ENCODE measurements around the gene KLB. TPM values are rescaled to one million over a fixed set of nuclear protein-coding genes. Genes with fewer than 3 reads are reported as not detected.

Gene KLB
- not detected for polyA plus RNA-seq (2012; ENCODE audit: insufficient read length, low read depth)

DNA sequence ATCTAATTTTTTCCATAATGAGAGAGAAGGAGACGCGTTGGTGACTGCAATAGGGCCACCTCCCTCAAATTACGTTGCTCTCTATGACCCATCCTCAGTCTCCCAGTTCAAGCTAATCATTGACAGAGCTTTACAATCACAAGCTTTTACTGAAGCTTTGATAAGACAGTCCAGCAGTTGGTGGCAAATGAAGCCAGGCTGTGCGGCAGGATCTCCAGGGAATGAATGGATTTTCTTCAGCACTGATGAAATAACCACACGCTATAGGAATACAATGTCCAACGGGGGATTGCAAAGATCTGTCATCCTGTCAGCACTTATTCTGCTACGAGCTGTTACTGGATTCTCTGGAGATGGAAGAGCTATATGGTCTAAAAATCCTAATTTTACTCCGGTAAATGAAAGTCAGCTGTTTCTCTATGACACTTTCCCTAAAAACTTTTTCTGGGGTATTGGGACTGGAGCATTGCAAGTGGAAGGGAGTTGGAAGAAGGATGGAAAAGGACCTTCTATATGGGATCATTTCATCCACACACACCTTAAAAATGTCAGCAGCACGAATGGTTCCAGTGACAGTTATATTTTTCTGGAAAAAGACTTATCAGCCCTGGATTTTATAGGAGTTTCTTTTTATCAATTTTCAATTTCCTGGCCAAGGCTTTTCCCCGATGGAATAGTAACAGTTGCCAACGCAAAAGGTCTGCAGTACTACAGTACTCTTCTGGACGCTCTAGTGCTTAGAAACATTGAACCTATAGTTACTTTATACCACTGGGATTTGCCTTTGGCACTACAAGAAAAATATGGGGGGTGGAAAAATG, at the start of gene KLB:
Gene KLB (plus strand): TSS at position 168 of the 821 bp plus-strand sequence. CDS start 20 bp downstream, at position 188.
- TF ChIP-seq SIN3A (IDR thresholded peaks at IDR 0.05; ENCODE audit: borderline replicate concordance, insufficient read depth, low read length) (no peak), FOXP2 (optimal IDR thresholded peaks at IDR 0.05; ENCODE audit: borderline replicate concordance, extremely low read depth, extremely low read length, insufficient read depth) (no peak), TAF1 (IDR thresholded peaks at IDR 0.05; ENCODE audit: borderline replicate concordance, insufficient read depth, low read length) (no peak), POLR2AphosphoS5 (IDR thresholded peaks at IDR 0.05; ENCODE audit: low read depth, low read length) (no peak)
- TF ChIP-seq, protein P1, sequence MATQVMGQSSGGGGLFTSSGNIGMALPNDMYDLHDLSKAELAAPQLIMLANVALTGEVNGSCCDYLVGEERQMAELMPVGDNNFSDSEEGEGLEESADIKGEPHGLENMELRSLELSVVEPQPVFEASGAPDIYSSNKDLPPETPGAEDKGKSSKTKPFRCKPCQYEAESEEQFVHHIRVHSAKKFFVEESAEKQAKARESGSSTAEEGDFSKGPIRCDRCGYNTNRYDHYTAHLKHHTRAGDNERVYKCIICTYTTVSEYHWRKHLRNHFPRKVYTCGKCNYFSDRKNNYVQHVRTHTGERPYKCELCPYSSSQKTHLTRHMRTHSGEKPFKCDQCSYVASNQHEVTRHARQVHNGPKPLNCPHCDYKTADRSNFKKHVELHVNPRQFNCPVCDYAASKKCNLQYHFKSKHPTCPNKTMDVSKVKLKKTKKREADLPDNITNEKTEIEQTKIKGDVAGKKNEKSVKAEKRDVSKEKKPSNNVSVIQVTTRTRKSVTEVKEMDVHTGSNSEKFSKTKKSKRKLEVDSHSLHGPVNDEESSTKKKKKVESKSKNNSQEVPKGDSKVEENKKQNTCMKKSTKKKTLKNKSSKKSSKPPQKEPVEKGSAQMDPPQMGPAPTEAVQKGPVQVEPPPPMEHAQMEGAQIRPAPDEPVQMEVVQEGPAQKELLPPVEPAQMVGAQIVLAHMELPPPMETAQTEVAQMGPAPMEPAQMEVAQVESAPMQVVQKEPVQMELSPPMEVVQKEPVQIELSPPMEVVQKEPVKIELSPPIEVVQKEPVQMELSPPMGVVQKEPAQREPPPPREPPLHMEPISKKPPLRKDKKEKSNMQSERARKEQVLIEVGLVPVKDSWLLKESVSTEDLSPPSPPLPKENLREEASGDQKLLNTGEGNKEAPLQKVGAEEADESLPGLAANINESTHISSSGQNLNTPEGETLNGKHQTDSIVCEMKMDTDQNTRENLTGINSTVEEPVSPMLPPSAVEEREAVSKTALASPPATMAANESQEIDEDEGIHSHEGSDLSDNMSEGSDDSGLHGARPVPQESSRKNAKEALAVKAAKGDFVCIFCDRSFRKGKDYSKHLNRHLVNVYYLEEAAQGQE (IDR thresholded peaks at IDR 0.05; ENCODE audit: insufficient read depth in 1 of 2, low read depth in 2 of 2, low read length in 2 of 2): no peak

DNA sequence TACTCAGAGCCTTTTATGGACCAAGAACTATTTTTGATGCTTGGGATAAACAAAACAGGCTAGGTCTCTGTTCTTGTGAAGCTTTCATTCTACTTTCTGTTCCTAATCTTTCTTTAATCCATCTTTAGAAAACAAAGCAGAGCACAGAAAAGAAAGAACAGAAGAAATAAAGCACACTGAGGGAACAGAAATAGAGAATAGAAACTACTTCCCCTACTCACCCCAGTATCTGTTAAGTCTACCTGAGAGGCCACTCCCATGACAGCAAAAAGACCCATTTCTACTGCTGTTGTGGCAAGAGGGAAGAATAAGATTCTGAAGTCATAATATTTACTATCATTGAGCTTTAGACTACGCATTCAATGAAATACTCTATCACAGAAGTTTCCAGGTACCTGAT, 49.7 kb upstream of the KLB start:
- TF ChIP-seq TAF1 (IDR thresholded peaks at IDR 0.05; ENCODE audit: borderline replicate concordance, insufficient read depth, low read length) (no peak), SIN3A (IDR thresholded peaks at IDR 0.05; ENCODE audit: borderline replicate concordance, insufficient read depth, low read length) (no peak), POLR2AphosphoS5 (IDR thresholded peaks at IDR 0.05; ENCODE audit: low read depth, low read length) (no peak), FOXP2 (optimal IDR thresholded peaks at IDR 0.05; ENCODE audit: borderline replicate concordance, extremely low read depth, extremely low read length, insufficient read depth) (no peak)
- TF ChIP-seq, protein P1 (IDR thresholded peaks at IDR 0.05; ENCODE audit: insufficient read depth in 1 of 2, low read depth in 2 of 2, low read length in 2 of 2): no peak

DNA sequence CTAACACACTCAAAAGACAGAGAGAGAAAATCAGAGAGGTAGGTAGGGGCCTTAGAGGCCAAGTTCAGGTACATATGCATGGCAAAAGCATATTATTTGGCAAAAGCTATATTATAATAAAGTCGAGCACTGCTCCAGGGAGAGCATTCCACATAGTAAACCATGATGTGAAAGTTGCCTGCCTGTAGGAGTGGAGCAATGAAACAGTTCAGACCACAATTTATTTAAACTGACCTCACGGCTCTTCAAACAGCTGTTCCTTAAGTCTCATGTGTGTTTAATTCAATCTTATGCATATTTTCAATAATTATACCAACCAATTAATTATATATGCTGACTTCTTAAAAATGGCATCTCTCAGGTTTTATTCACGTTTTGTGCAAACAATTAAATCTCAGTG, 43.9 kb upstream of the KLB start:
- TF ChIP-seq, protein P1 (IDR thresholded peaks at IDR 0.05; ENCODE audit: insufficient read depth in 1 of 2, low read depth in 2 of 2, low read length in 2 of 2): no peak
- no peak for TF ChIP-seq SIN3A (IDR thresholded peaks at IDR 0.05; ENCODE audit: borderline replicate concordance, insufficient read depth, low read length)
- TF ChIP-seq TAF1 (IDR thresholded peaks at IDR 0.05; ENCODE audit: borderline replicate concordance, insufficient read depth, low read length): no peak
- no peak for TF ChIP-seq FOXP2 (optimal IDR thresholded peaks at IDR 0.05; ENCODE audit: borderline replicate concordance, extremely low read depth, extremely low read length, insufficient read depth)
- TF ChIP-seq POLR2AphosphoS5 (IDR thresholded peaks at IDR 0.05; ENCODE audit: low read depth, low read length): no peak

DNA sequence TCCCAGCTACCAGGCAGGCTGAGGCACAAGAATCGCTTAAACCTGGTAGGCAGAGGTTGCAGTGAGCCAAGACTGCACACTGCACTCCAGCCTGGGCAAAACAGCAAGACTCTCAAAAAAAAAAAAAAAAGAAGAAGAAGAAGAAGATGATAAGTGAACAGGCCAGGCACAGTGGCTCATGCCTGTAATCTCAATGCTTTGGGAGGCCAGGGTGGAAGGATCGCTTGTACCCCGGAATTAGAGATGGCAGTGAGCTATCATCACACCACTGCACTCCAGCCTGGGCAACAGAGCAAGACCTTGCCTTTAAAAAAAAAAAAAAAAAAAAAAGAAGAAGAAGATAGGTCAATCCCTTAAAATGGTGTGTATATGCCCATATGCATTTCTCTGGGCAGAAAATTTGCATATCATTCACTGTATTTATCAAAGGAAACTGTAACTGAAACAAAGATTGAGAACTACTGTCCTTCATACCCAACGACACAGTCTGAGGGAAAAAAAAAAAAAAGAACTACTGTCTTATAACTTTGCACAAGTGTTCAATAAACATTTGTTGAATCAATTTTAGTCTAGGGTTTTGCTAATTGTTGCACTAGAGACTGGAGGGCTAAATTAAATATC, 42.8 kb upstream of the KLB start:
- TF ChIP-seq POLR2AphosphoS5 (IDR thresholded peaks at IDR 0.05; ENCODE audit: low read depth, low read length): no peak
- no peak for TF ChIP-seq TAF1 (IDR thresholded peaks at IDR 0.05; ENCODE audit: borderline replicate concordance, insufficient read depth, low read length)
- TF ChIP-seq, protein P1 (IDR thresholded peaks at IDR 0.05; ENCODE audit: insufficient read depth in 1 of 2, low read depth in 2 of 2, low read length in 2 of 2): no peak
- TF ChIP-seq FOXP2 (optimal IDR thresholded peaks at IDR 0.05; ENCODE audit: borderline replicate concordance, extremely low read depth, extremely low read length, insufficient read depth): no peak
- no peak for TF ChIP-seq SIN3A (IDR thresholded peaks at IDR 0.05; ENCODE audit: borderline replicate concordance, insufficient read depth, low read length)

Measured in PFSK-1 (cell line).